Mesothelial cell of epicardium (in vitro differentiated cells): ENCODE measurements around the gene UBE2E1. TPM values are rescaled to one million over a fixed set of nuclear protein-coding genes. Genes with fewer than 3 reads are reported as not detected.

ENCODE experiments used
- DNase-seq, 2 experiments: peaks; one replicate each; pipeline ENCODE4 v3.0.0; 2021; ENCODE audit warnings: low spot score in 2 of 2; ENCODE audit not compliant: unreplicated experiment in 2 of 2
- H3K27ac Mint-ChIP-seq: 2 replicates; pipeline ENCODE4 v1.8.0; 2021; ENCODE audit warnings: mixed read lengths
- H3K27me3 Mint-ChIP-seq: 2 replicates; pipeline ENCODE4 v1.8.0; 2021; ENCODE audit warnings: low read depth, mixed read lengths
- H3K36me3 Mint-ChIP-seq: 2 replicates; pipeline ENCODE4 v1.8.0; 2021; ENCODE audit warnings: mixed read lengths
- H3K4me1 Mint-ChIP-seq: 2 replicates; pipeline ENCODE4 v1.8.0; 2021; ENCODE audit warnings: mixed read lengths
- H3K4me3 Mint-ChIP-seq: 2 replicates; pipeline ENCODE4 v1.8.0; 2021; ENCODE audit warnings: mild to moderate bottlenecking, moderate library complexity, mixed read lengths
- H3K9me3 Mint-ChIP-seq: 2 replicates; pipeline ENCODE4 v1.8.0; 2021; ENCODE audit warnings: mixed read lengths
- CTCF ChIP-seq: fragments of 200-600 bp; sonication (generic); IDR thresholded peaks from one replicate; pipeline ENCODE4 v1.5.0; 2021; ENCODE audit warnings: antibody characterized with exemption; ENCODE audit not compliant: unreplicated experiment
- total RNA-seq: library from RNA; stranded (reverse); gene quantifications from 3 replicates; pipeline ENCODE4 v1.2.1, GENCODE V29; 2021

UBE2E1 gene
- total RNA-seq, 1 donor from 2014 or later, result 89.9 TPM

- peaks cover 6% of the 10 kb centered on the region for H3K27me3 Mint-ChIP-seq
- no peak for DNase-seq
- H3K36me3 Mint-ChIP-seq, result peaks cover 5% of the 10 kb centered on the region
- H3K27ac Mint-ChIP-seq, result peak overlapping the region; percentile 49
- TF ChIP-seq CTCF, result no peak
- H3K4me1 Mint-ChIP-seq, result peaks cover 28% of the 10 kb centered on the region
- no peak overlapping the region for H3K4me3 Mint-ChIP-seq
- no peaks in the 10 kb centered on the region for H3K9me3 Mint-ChIP-seq
These were observed 20.8 kb downstream of the UBE2E1 start for GRCh38 chr3:23826382-23827064.

- Mint-ChIP-seq H3K9me3 (no peaks in the 10 kb centered on the region), H3K27me3 (peaks cover 4% of the 10 kb centered on the region), H3K4me3 (no peak overlapping the region), H3K36me3 (peaks cover 7% of the 10 kb centered on the region), H3K27ac (no peak overlapping the region), H3K4me1 (peaks cover 28% of the 10 kb centered on the region)
- no peak for DNase-seq
- TF ChIP-seq CTCF, result no peak
These were observed 23.6 kb downstream of the UBE2E1 start for GRCh38 chr3:23829242-23829934.

DNA sequence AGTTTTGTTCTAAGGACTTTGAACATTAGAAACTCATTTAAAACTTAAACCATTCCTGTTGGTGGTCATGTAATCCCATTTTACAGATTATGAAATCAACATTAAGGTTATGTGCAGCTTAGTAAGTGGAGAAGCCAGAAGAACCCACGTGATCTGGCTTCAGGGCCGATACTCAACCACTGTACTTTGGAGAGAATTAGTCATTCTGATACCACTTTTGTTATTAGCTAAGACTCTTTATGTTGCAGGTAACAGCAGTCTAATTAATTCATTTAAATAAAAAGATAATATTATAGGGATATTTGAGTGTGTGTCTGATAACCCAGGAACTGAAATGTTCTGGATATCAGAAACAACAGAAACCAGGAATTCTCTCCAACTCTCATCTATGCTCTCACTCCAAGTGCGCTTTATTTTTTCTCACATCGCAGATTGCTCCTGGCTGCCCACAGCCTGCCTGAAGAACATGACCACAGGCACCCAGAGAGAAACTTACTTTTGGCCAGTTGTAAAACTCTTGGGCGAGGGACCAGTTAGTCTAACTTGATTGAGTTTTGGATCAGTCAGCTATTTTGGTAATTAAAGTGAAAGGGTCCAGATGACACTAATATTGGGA, 25.2 kb downstream of the UBE2E1 start:
- Mint-ChIP-seq H3K4me3 (no peak overlapping the region), H3K4me1 (peaks cover 29% of the 10 kb centered on the region), H3K36me3 (peaks cover 7% of the 10 kb centered on the region), H3K27me3 (peaks cover 2% of the 10 kb centered on the region), H3K27ac (no peak overlapping the region), H3K9me3 (no peaks in the 10 kb centered on the region)
- no peak for TF ChIP-seq CTCF
- no peak for DNase-seq

DNA sequence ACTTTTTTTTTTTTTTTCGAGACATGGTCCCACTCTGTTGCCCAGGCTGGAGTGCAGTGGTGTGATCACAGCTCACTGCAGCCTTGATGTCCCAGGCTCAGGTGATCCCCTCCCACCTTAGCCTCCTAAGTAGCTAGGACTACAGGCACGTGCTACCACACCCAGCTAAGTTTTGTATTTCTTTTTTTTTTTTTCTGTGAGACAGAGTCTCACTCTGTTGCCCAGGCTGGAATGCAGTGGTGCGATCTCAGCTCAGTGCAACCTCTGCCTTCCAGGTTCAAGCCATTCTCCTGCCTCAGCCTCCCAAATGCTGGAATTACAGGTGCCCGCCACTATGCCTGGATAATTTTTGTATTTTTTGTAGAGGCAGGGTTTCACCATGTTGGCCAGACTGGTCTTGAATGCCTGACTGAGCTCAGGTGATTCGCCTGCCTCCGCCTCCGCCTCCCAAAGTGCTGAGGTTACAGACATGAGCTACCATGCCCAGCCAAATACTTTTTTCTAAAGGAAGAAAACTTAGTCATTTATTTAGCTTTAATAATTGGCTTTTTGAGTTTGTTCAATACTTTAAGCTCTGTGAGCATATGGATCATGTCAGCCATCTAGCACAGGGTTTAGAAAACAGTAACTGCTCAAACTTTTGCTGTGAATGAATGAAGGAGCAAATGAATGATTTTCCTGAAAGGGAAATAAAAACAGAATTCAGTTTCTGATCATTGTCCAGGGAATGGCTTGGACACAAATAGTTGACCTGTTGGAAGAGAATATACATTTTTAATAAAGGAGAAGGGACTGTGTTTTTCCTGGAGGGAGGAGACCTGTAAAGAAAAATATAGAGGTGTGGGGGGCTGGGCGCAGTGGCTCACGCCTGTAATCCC, 26.0 kb downstream of the UBE2E1 start:
- Mint-ChIP-seq H3K27ac (no peak overlapping the region), H3K9me3 (no peaks in the 10 kb centered on the region), H3K4me1 (peaks cover 27% of the 10 kb centered on the region), H3K36me3 (peaks cover 7% of the 10 kb centered on the region), H3K27me3 (peaks cover 2% of the 10 kb centered on the region), H3K4me3 (no peak overlapping the region)
- no peak for DNase-seq
- no peak for TF ChIP-seq CTCF

DNA sequence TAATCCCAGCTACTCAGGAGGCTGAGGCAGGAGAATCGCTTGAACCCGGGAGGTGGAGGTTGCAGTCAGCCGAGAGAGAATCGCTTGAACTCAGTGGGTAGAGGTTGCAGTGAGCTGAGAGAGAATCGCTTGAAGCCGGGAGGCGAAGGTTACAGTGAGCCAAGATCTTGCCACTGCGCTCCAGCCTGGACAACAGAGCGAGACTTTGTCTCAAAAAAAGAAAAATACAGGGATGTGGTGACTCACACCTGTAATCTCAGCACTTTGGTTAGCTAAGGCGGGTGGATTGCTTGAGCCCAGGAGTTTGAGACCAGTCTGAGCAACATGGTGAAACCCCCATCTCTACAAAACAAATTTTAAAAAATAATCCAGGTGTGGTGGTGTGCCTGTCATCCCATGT, 26.8 kb downstream of the UBE2E1 start:
- DNase-seq, result no peak
- H3K27me3 Mint-ChIP-seq, result peaks cover 2% of the 10 kb centered on the region
- no peak overlapping the region for H3K4me3 Mint-ChIP-seq
- TF ChIP-seq CTCF, result no peak
- peaks cover 29% of the 10 kb centered on the region for H3K4me1 Mint-ChIP-seq
- no peaks in the 10 kb centered on the region for H3K9me3 Mint-ChIP-seq
- no peak overlapping the region for H3K27ac Mint-ChIP-seq
- peaks cover 7% of the 10 kb centered on the region for H3K36me3 Mint-ChIP-seq
